K562 (cell line): ENCODE results near the gene ADGRB3. TPM values are rescaled to one million over a fixed set of nuclear protein-coding genes. Genes with fewer than 3 reads are reported as not detected.

Experiments used
- BCLAF1 ChIP-seq, 2 experiments: fragments of 450-650 bp in 1 of 2; IDR thresholded peaks; 2 replicates each; pipeline ENCODE4 v1.6.1; 2011 to 2017; ENCODE audit warnings: low read depth in 2 of 2, antibody characterized with exemption in 1 of 2, borderline replicate concordance in 1 of 2, low read length in 1 of 2, mild to moderate bottlenecking in 1 of 2, mixed read lengths in 1 of 2; ENCODE audit not compliant: control insufficient read depth in 1 of 2
- ZFP1 ChIP-seq: fragments of 450-650 bp; formaldehyde crosslinking; IDR thresholded peaks from 2 replicates; pipeline ENCODE4 v1.4.0; 2020; ENCODE audit warnings: mild to moderate bottlenecking, mixed read lengths
- ZNF609 ChIP-seq: sonication (generic); formaldehyde crosslinking; IDR thresholded peaks from 2 replicates; pipeline ENCODE4 v1.8.1; 2023; ENCODE audit warnings: missing genetic modification reagents, mild to moderate bottlenecking, borderline replicate concordance
- polyA plus RNA-seq, 8 experiments: library from polyadenylated mRNA; depleted of rRNA in 4 of 8; stranded (reverse) in 5 of 8; unstranded in 3 of 8; fragments of >200 nt; fragmentation: Nextera tagmentation in 2 of 8; fragmentation: Illumina TruSeq in 1 of 8; extraction: Ambion mirVana in 2 of 8; extraction: Trizol in 1 of 8; gene quantifications; 2 replicates each; pipeline versions ENCODE4 v1.2.1 to v1.2.3, GENCODE V29; 2011 to 2014; ENCODE audit warnings: inconsistent platforms in 1 of 8, missing spikeins in 1 of 8
- total RNA-seq, 7 experiments: library from RNA; depleted of rRNA in 6 of 7; stranded (reverse); fragments of >200 nt in 6 of 7; fragmentation: Illumina TruSeq in 2 of 7; extraction: Trizol in 2 of 7; gene quantifications; 2 replicates each; pipeline versions ENCODE4 v1.2.1 to v1.2.3, GENCODE V29; 2011 to 2021; ENCODE audit warnings: low replicate concordance in 1 of 7

The ADGRB3 gene
- total and polyA plus RNA-seq, 9 of the 15 experiments (the other 6 are each of a cell fraction or from before 2014, with no cell fraction given): 0.90 to 7.8 (median 2.4) TPM

- no peak for TF ChIP-seq ZNF609 (CRISPR knock-in tag)
- TF ChIP-seq BCLAF1 (IDR thresholded peaks at IDR 0.05; ENCODE audit: borderline replicate concordance in 1 of 2, control insufficient read depth in 1 of 2, low read depth in 2 of 2, low read length in 1 of 2): no peak
- TF ChIP-seq ZFP1 (CRISPR knock-in tag): no peak
These were observed 2.0 kb downstream of the ADGRB3 start (continued) for GRCh38 chr6:68637071-68637470.
